GM21723 (cell line): ENCODE measurements around the gene PCDHB2.
"Not testable (repeated sequence)": the region's sequence is repeated elsewhere in the genome, so short reads cannot be mapped to it uniquely, and the experiment has no call there.

Experiments used
- ATAC-seq: cut with Tn5 transposase; IDR thresholded peaks from one replicate; pipeline ENCODE4 v1.9.1; 2021; ENCODE audit warnings: mild to moderate bottlenecking, moderate library complexity; ENCODE audit not compliant: unreplicated experiment

Gene PCDHB2

GRCh38 chr5:141094481-141095262 is at the start of gene PCDHB2:
Gene PCDHB2 (plus strand): TSS chr5:141094615. CDS start chr5:141094791, 176 bp downstream.
- ATAC-seq = no peak

DNA sequence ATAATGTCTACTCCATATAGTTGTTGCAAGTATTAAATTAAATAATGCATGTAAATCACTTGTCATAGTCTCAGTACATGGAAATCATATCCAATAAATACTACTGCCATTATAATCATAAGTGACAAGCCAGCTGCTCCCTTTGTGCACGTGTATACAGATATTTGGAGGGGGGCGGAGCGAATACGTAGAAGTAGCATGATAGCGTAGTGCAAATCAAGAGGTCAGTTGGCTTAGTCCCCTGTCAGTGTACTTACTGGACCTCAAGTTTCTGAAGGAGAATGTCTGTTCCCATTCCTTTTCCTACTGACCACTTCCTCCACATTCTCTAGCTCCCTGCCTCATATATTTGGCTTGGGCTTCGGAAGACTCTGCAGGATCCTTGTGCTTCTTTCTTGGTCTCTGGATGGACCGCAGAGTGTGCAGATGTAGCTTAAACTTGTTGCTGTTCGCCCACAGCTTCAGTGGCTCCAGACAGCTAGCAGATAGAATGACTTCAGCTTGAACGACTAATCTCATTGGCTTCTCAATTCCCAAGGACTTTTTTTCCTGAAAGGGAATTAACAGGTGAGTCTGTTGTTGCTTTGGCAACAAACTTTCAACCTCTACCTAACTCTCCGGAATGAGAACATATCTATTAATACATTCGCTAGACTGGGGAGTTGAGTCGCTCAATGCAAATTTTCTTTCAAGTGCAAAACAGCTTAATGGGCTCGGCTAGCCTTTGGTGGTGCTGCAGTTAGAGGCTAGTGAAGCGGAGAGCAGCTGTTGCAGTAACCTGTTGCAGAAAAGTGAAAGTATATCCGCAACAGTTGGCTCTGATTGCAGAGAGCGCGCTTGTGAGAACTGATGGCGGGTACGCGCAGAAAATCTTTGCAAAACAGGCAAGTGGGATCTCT is 43.5 kb upstream of the PCDHB2 start, which contains the start of gene PCDHB1:
Gene PCDHB1 (plus strand): TSS at position 753 of the 899 bp plus-strand sequence. CDS start 97 bp downstream, at position 850.
- ATAC-seq = no peak

DNA sequence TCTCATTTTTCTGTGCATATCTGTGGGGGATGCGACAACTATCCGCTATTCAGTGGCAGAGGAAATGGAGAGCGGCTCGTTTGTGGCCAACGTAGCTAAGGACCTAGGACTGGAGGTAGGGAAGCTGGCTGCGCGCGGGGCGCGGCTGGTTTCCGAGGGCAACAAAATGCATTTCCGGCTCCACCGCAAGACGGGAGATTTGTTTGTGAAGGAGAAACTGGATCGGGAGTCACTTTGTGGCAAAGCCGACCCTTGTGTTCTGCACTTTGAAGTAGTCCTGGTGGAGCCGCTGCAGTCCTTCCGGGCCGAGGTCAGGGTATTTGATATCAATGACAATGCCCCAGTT is 42.9 kb upstream of the PCDHB2 start:
- no peak for ATAC-seq

DNA sequence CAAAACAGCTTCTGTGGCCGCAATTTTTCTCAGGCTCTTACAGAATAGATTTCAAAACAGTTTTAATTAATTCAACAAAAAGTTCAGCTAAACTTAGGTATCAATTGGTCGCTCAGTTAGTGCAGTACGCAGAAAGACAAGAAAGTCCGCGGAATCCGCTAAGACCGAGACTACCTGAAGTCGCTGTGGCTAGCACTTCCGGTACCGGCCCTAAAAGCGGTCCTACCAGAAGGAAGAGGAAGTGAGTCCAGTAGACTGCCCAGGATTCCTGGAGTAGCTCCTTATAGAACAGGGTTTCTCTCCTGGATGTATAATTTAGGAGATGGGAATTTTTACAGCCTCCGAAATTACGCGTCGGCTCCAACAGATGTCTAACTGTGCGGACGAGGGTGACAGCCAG is 16.6 kb upstream of the PCDHB2 start:
- no peak for ATAC-seq

GRCh38 chr5:141082228-141082627 is 12.2 kb upstream of the PCDHB2 start:
- no peak for ATAC-seq

- no peak for ATAC-seq
These were observed 9.9 kb upstream of the PCDHB2 start for GRCh38 chr5:141084487-141084989.

- ATAC-seq = no peak
These were observed 837 bp downstream of the PCDHB2 start for GRCh38 chr5:141095263-141095641.

- not testable (repeated sequence) for ATAC-seq
These were observed 1.8 kb downstream of the PCDHB2 start for GRCh38 chr5:141096181-141096580.

GRCh38 chr5:141096586-141096985 is 2.2 kb downstream of the PCDHB2 start:
- not testable (repeated sequence) for ATAC-seq

GRCh38 chr5:141100243-141100805 is 5.9 kb downstream of the PCDHB2 start, which contains the start of gene PCDHB3:
Gene PCDHB3 (plus strand): TSS chr5:141100473. CDS start chr5:141100650, 177 bp downstream.
- ATAC-seq = no peak

DNA sequence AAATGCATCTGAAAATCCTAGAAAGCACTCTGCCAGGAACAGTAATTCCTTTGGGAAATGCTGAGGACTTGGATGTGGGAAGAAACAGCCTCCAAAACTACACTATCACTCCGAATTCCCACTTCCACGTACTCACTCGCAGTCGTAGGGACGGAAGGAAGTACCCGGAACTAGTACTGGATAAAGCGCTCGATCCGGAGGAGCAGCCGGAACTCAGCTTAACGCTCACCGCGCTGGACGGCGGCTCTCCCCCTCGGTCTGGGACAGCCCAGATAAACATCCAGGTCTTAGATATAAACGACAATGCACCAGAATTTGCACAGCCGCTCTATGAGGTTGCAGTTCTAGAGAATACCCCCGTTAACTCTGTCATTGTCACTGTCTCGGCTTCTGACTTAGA is 6.6 kb downstream of the PCDHB2 start:
- no peak for ATAC-seq

DNA sequence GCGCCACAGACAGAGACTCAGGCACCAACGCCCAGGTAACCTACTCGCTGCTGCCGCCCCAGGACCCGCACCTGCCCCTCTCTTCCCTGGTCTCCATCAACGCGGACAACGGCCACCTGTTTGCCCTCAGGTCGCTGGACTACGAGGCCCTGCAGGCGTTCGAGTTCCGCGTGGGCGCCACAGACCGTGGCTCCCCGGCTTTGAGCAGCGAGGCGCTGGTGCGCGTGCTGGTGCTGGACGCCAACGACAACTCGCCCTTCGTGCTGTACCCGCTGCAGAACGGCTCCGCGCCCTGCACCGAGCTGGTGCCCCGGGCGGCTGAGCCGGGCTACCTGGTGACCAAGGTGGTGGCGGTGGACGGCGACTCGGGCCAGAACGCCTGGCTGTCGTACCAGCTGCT is 7.7 kb downstream of the PCDHB2 start:
- not testable (repeated sequence) for ATAC-seq

DNA sequence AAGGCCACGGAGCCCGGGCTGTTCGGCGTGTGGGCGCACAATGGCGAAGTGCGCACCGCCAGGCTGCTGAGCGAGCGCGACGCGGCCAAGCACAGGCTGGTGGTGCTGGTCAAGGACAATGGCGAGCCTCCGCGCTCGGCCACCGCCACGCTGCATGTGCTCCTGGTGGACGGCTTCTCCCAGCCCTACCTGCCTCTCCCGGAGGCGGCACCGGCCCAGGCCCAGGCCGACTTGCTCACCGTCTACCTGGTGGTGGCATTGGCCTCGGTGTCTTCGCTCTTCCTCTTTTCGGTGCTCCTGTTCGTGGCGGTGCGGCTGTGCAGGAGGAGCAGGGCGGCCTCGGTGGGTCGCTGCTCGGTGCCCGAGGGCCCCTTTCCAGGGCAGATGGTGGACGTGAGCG is 8.1 kb downstream of the PCDHB2 start:
- not testable (repeated sequence) for ATAC-seq

DNA sequence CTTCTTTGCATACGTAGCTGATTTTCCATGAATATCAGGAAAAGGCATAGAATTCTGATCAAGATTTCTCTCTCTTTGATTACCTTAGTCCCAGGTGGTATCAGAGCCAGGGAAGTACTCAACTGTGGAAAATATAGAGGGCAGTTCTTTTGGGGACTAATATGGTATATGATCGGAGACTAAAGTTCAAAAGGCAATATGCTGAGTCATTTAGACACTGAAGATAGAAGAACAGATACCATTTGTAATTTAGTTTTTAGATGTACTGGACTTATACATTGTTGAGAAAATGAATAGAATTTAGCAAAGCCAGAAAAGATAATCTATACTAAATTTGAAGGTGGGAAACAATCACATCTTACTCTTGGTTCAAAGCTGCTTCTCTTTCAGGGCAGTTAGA is 10.9 kb downstream of the PCDHB2 start:
- ATAC-seq = no peak

- no peak for ATAC-seq
These were observed 24.8 kb downstream of the PCDHB2 start for GRCh38 chr5:141119250-141119649.

DNA sequence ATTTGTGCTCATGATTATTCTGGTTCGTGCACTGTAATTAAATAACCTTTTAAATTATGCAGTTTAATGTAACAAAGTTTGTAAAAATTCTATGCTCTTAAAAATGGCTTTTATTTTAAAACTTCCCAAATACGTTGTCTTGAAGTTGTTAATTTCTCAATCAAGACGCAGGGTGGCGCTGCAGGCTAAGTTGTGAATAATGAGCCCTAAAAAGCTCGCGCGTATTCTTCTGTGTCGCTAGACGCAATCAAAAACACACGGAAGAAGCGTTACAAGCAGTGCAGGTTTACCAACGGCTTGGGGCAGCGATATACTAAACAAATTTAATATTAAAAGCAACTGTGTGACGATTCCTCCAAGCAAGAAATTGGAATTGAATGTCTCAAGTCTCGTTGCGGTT is 27.1 kb downstream of the PCDHB2 start, which contains the start of gene PCDHB4:
Gene PCDHB4 (plus strand): TSS at position 256 of the 400 bp plus-strand sequence. CDS start 181 bp downstream, outside the sequence.
- ATAC-seq = no peak

DNA sequence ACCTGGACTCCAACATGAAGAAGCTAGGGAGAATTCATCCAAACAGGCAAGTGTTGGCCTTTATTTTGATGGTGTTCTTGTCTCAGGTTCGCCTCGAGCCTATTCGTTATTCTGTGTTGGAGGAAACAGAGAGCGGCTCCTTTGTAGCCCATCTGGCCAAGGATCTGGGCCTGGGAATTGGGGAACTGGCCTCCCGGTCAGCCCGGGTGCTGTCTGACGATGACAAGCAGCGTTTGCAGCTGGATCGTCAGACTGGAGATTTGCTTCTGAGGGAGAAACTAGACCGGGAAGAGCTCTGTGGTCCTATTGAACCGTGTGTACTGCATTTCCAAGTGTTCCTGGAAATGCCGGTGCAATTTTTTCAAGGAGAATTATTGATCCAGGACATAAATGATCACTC is 27.6 kb downstream of the PCDHB2 start:
- ATAC-seq = no peak

DNA sequence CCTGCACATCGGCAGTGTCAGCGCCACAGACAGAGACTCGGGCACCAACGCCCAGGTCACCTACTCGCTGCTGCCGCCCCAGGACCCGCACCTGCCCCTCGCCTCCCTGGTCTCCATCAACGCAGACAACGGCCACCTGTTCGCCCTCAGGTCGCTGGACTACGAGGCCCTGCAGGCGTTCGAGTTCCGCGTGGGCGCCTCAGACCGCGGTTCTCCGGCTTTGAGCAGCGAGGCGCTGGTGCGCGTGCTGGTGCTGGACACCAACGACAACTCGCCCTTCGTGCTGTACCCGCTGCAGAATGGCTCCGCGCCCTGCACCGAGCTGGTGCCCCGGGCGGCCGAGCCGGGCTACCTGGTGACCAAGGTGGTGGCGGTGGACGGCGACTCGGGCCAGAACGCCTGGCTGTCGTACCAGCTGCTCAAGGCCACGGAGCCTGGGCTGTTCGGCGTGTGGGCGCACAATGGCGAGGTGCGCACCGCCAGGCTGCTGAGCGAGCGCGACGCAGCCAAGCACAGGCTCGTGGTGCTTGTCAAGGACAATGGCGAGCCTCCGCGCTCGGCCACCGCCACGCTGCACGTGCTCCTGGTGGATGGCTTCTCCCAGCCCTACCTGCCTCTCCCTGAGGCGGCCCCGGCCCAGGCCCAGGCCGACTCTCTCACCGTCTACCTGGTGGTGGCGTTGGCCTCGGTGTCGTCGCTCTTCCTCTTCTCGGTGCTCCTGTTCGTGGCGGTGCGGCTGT is 29.2 kb downstream of the PCDHB2 start:
- ATAC-seq = not testable (repeated sequence)

GRCh38 chr5:141127305-141127704 is 32.9 kb downstream of the PCDHB2 start:
- no peak for ATAC-seq

GRCh38 chr5:141135030-141135717 is 40.8 kb downstream of the PCDHB2 start, which contains the start of gene PCDHB5:
Gene PCDHB5 (plus strand): TSS chr5:141135206. CDS start chr5:141135435, 229 bp downstream.
- no peak for ATAC-seq
